DMS53 (cell line): ENCODE data around the gene KRTAP5-3.
A peak's percentile ranks its signal among the peaks of the same experiment; 100 is the strongest.
"Not testable (repeated sequence)": the region's sequence is repeated elsewhere in the genome, so short reads cannot be mapped to it uniquely, and the experiment has no call there.

Experiments used
- DNase-seq: peaks from one replicate; lab custom pipeline; 2025; lab: John Stamatoyannopoulos, UW

Gene KRTAP5-3

GRCh38 chr11:1608363-1608762 is at the start of gene KRTAP5-3:
KRTAP5-3 (minus strand) TSS chr11:1608463; CDS start chr11:1608385, 78 bp downstream.
- peak; percentile 51 for DNase-seq

GRCh38 chr11:1656670-1657069 is 48.4 kb upstream of the KRTAP5-3 start:
- no peak for DNase-seq

- no peak for DNase-seq
Observed at GRCh38 chr11:1656061-1656441, 47.8 kb upstream of the KRTAP5-3 start.

- DNase-seq, result no peak
Observed at GRCh38 chr11:1655168-1656060, 47.2 kb upstream of the KRTAP5-3 start.

GRCh38 chr11:1654388-1655167 is 46.3 kb upstream of the KRTAP5-3 start:
- no peak for DNase-seq

GRCh38 chr11:1653541-1654387 is 45.5 kb upstream of the KRTAP5-3 start:
- DNase-seq, result no peak

GRCh38 chr11:1652771-1653540 is 44.7 kb upstream of the KRTAP5-3 start:
- DNase-seq, result peak; percentile 78

GRCh38 chr11:1652442-1652770 is 44.1 kb upstream of the KRTAP5-3 start:
- DNase-seq, result no peak

GRCh38 chr11:1652026-1652425 is 43.8 kb upstream of the KRTAP5-3 start:
- DNase-seq, result no peak

GRCh38 chr11:1651411-1651980 is 43.2 kb upstream of the KRTAP5-3 start:
- DNase-seq, result no peak

GRCh38 chr11:1650918-1651262 is 42.6 kb upstream of the KRTAP5-3 start:
- no peak for DNase-seq

- peak; percentile 37 for DNase-seq
Observed at GRCh38 chr11:1650034-1650917, 42.0 kb upstream of the KRTAP5-3 start.

GRCh38 chr11:1648653-1649420 is 40.6 kb upstream of the KRTAP5-3 start:
- DNase-seq, result no peak

- no peak for DNase-seq
Observed at GRCh38 chr11:1647901-1648652, 39.8 kb upstream of the KRTAP5-3 start.

GRCh38 chr11:1646540-1646939 is 38.3 kb upstream of the KRTAP5-3 start:
- DNase-seq, result not testable (repeated sequence)

- DNase-seq, result no peak
Observed at GRCh38 chr11:1645357-1645821, 37.1 kb upstream of the KRTAP5-3 start.

GRCh38 chr11:1644601-1645356 is 36.5 kb upstream of the KRTAP5-3 start:
- DNase-seq, result no peak
